DMS79 treated with DMSO at 0.1 percent for 48 hours (cell line): ENCODE measurements around the gene TCF20.

Experiments
- DNase-seq: peaks from one replicate; lab custom pipeline; 2025; lab: John Stamatoyannopoulos, UW

TCF20 gene

GRCh38 chr22:42258126-42258525 lies 12.3 kb downstream of the TCF20 start:
- DNase-seq: no peak

GRCh38 chr22:42257386-42257785 lies 13.1 kb downstream of the TCF20 start:
- no peak for DNase-seq

GRCh38 chr22:42256930-42257329 lies 13.5 kb downstream of the TCF20 start:
- no peak for DNase-seq

- no peak for DNase-seq
These were observed 14.2 kb downstream of the TCF20 start for GRCh38 chr22:42256220-42256619.

- no peak for DNase-seq
These were observed 20.6 kb downstream of the TCF20 start for GRCh38 chr22:42249831-42250230.

GRCh38 chr22:42248995-42249394 lies 21.5 kb downstream of the TCF20 start:
- DNase-seq: no peak

- no peak for DNase-seq
These were observed 22.9 kb downstream of the TCF20 start for GRCh38 chr22:42247596-42247995.

GRCh38 chr22:42243802-42244060 lies 26.7 kb downstream of the TCF20 start:
- no peak for DNase-seq

- no peak for DNase-seq
These were observed 33.6 kb downstream of the TCF20 start for GRCh38 chr22:42236848-42237247.

GRCh38 chr22:42236268-42236667 lies 34.2 kb downstream of the TCF20 start:
- no peak for DNase-seq

GRCh38 chr22:42233879-42234278 lies 36.6 kb downstream of the TCF20 start:
- DNase-seq: no peak

- DNase-seq: no peak
These were observed 38.5 kb downstream of the TCF20 start for GRCh38 chr22:42231929-42232328.

- no peak for DNase-seq
These were observed 40.9 kb downstream of the TCF20 start for GRCh38 chr22:42229455-42230149.

- DNase-seq: no peak
These were observed 42.0 kb downstream of the TCF20 start for GRCh38 chr22:42228483-42228882.

- no peak for DNase-seq
These were observed 43.0 kb downstream of the TCF20 start for GRCh38 chr22:42227435-42227834.

- no peak for DNase-seq
These were observed 44.6 kb downstream of the TCF20 start for GRCh38 chr22:42225841-42226240.

GRCh38 chr22:42222140-42222539 lies 48.3 kb downstream of the TCF20 start:
- DNase-seq: no peak
